ENCODE data around the gene CPLX1.
A peak's percentile ranks its signal among the peaks of the same experiment; 100 is the strongest.

CPLX1 gene

GRCh38 chr4:831483-831805, 5.5 kb upstream of the CPLX1 start:
- Histone ChIP-seq H3K36me3 (ENCODE audit: control insufficient read depth, insufficient read depth, low read length) (no peaks in the 10 kb centered on the region), H3K4me3 (ENCODE audit: low read depth, low read length) (no peak overlapping the region), H3K4me1 (ENCODE audit: control insufficient read depth, insufficient read depth, low read length) (peaks cover 6% of the 10 kb centered on the region; the same call in 1 of the 2 replicates), H3K9me3 (ENCODE audit: control insufficient read depth, insufficient read depth, low read depth, low read length) (peaks cover 8% of the 10 kb centered on the region), H3K27me3 (ENCODE audit: control insufficient read depth, insufficient read depth, low read length) (peaks cover 33% of the 10 kb centered on the region), H3K27ac (ENCODE audit: low read depth, low read length) (no peak overlapping the region), H3K9ac (ENCODE audit: low read length) (no peak overlapping the region)

GRCh38 chr4:830601-831482, 4.9 kb upstream of the CPLX1 start:
- H3K9ac ChIP-seq (ENCODE audit: low read length), result no peak overlapping the region
- peaks cover 33% of the 10 kb centered on the region for H3K27me3 ChIP-seq (ENCODE audit: control insufficient read depth, insufficient read depth, low read length)
- H3K9me3 ChIP-seq (ENCODE audit: control insufficient read depth, insufficient read depth, low read depth, low read length), result peaks cover 8% of the 10 kb centered on the region
- peaks cover 6% of the 10 kb centered on the region; the same call in 1 of the 2 replicates for H3K4me1 ChIP-seq (ENCODE audit: control insufficient read depth, insufficient read depth, low read length)
- H3K4me3 ChIP-seq (ENCODE audit: low read depth, low read length), result no peak overlapping the region
- no peaks in the 10 kb centered on the region for H3K36me3 ChIP-seq (ENCODE audit: control insufficient read depth, insufficient read depth, low read length)
- no peak overlapping the region for H3K27ac ChIP-seq (ENCODE audit: low read depth, low read length)

- H3K4me3 ChIP-seq (ENCODE audit: low read depth, low read length), result no peak overlapping the region
- no peak overlapping the region for H3K9ac ChIP-seq (ENCODE audit: low read length)
- H3K9me3 ChIP-seq (ENCODE audit: control insufficient read depth, insufficient read depth, low read depth, low read length), result peaks cover 8% of the 10 kb centered on the region
- no peak overlapping the region for H3K27ac ChIP-seq (ENCODE audit: low read depth, low read length)
- H3K4me1 ChIP-seq (ENCODE audit: control insufficient read depth, insufficient read depth, low read length), result peaks cover 6% of the 10 kb centered on the region; the same call in 1 of the 2 replicates
- peaks cover 39% of the 10 kb centered on the region for H3K27me3 ChIP-seq (ENCODE audit: control insufficient read depth, insufficient read depth, low read length)
- H3K36me3 ChIP-seq (ENCODE audit: control insufficient read depth, insufficient read depth, low read length), result no peaks in the 10 kb centered on the region
Observed at GRCh38 chr4:829761-830600, 4.1 kb upstream of the CPLX1 start.

- Histone ChIP-seq H3K4me1 (ENCODE audit: control insufficient read depth, insufficient read depth, low read length) (peaks cover 11% of the 10 kb centered on the region), H3K9me3 (ENCODE audit: control insufficient read depth, insufficient read depth, low read depth, low read length) (peaks cover 8% of the 10 kb centered on the region), H3K27me3 (ENCODE audit: control insufficient read depth, insufficient read depth, low read length) (peaks cover 46% of the 10 kb centered on the region), H3K27ac (ENCODE audit: low read depth, low read length) (no peak overlapping the region), H3K9ac (ENCODE audit: low read length) (no peak overlapping the region), H3K4me3 (ENCODE audit: low read depth, low read length) (no peak overlapping the region), H3K36me3 (ENCODE audit: control insufficient read depth, insufficient read depth, low read length) (no peaks in the 10 kb centered on the region)
Observed at GRCh38 chr4:829291-829690, 3.4 kb upstream of the CPLX1 start.

- H3K9ac ChIP-seq (ENCODE audit: low read length), result no peak overlapping the region
- H3K4me3 ChIP-seq (ENCODE audit: low read depth, low read length), result no peak overlapping the region
- peaks cover 51% of the 10 kb centered on the region for H3K27me3 ChIP-seq (ENCODE audit: control insufficient read depth, insufficient read depth, low read length)
- peaks cover 11% of the 10 kb centered on the region for H3K4me1 ChIP-seq (ENCODE audit: control insufficient read depth, insufficient read depth, low read length)
- H3K9me3 ChIP-seq (ENCODE audit: control insufficient read depth, insufficient read depth, low read depth, low read length), result peaks cover 8% of the 10 kb centered on the region
- no peak overlapping the region for H3K27ac ChIP-seq (ENCODE audit: low read depth, low read length)
- H3K36me3 ChIP-seq (ENCODE audit: control insufficient read depth, insufficient read depth, low read length), result no peaks in the 10 kb centered on the region
Observed at GRCh38 chr4:828641-829271, 2.8 kb upstream of the CPLX1 start.

GRCh38 chr4:827209-828081, 1.5 kb upstream of the CPLX1 start:
- peaks cover 65% of the 10 kb centered on the region for H3K27me3 ChIP-seq (ENCODE audit: control insufficient read depth, insufficient read depth, low read length)
- H3K4me1 ChIP-seq (ENCODE audit: control insufficient read depth, insufficient read depth, low read length), result peaks cover 11% of the 10 kb centered on the region
- peak overlapping the region; percentile 61 for H3K4me3 ChIP-seq (ENCODE audit: low read depth, low read length)
- H3K9me3 ChIP-seq (ENCODE audit: control insufficient read depth, insufficient read depth, low read depth, low read length), result peaks cover 8% of the 10 kb centered on the region
- no peak overlapping the region for H3K9ac ChIP-seq (ENCODE audit: low read length)
- H3K36me3 ChIP-seq (ENCODE audit: control insufficient read depth, insufficient read depth, low read length), result no peaks in the 10 kb centered on the region
- H3K27ac ChIP-seq (ENCODE audit: low read depth, low read length), result no peak overlapping the region

- Histone ChIP-seq H3K4me1 (ENCODE audit: control insufficient read depth, insufficient read depth, low read length) (peaks cover 11% of the 10 kb centered on the region), H3K27me3 (ENCODE audit: control insufficient read depth, insufficient read depth, low read length) (peaks cover 72% of the 10 kb centered on the region), H3K4me3 (ENCODE audit: low read depth, low read length) (peak overlapping the region; percentile 61), H3K9me3 (ENCODE audit: control insufficient read depth, insufficient read depth, low read depth, low read length) (peaks cover 6% of the 10 kb centered on the region), H3K27ac (ENCODE audit: low read depth, low read length) (no peak overlapping the region), H3K36me3 (ENCODE audit: control insufficient read depth, insufficient read depth, low read length) (no peaks in the 10 kb centered on the region), H3K9ac (ENCODE audit: low read length) (no peak overlapping the region)
Observed at GRCh38 chr4:826508-827208, 729 bp upstream of the CPLX1 start.

GRCh38 chr4:825063-825970, 612 bp downstream of the CPLX1 start:
- H3K27ac ChIP-seq (ENCODE audit: low read depth, low read length), result no peak overlapping the region
- no peak overlapping the region for H3K9ac ChIP-seq (ENCODE audit: low read length)
- H3K27me3 ChIP-seq (ENCODE audit: control insufficient read depth, insufficient read depth, low read length), result peaks cover 86% of the 10 kb centered on the region
- H3K9me3 ChIP-seq (ENCODE audit: control insufficient read depth, insufficient read depth, low read depth, low read length), result no peaks in the 10 kb centered on the region
- H3K36me3 ChIP-seq (ENCODE audit: control insufficient read depth, insufficient read depth, low read length), result no peaks in the 10 kb centered on the region
- H3K4me3 ChIP-seq (ENCODE audit: low read depth, low read length), result peak overlapping the region; percentile 46
- H3K4me1 ChIP-seq (ENCODE audit: control insufficient read depth, insufficient read depth, low read length), result peaks cover 10% of the 10 kb centered on the region

DNA sequence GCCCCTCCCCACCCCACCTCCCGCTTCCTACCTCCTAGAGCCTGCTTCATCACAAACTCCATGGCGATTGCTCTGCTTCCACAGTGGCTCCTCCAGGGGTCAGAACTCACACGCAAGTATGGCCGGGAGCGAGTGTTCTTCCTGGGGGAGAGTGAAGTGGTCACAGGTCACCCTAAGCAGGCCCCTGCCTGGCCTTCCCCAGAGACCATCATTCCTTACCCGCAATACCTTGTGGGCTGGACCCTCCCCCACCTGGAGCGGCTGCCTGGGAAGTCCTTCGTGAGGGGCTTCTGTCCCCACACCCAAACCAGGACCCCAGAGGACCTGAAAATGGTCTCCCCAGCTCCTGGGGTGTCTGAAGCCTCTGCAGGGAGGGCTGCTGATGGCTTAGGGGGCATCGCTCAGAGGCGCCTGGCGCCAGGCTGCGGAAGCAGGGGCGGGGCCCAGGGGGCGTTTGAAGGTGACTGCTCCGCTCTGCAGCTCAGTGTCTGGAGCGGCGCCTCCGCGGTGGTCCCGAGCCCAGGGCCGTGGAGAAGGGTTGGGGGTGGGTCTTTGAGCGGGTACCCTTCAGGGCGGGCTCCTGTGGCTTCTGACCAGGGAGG, 1.4 kb downstream of the CPLX1 start:
- no peaks in the 10 kb centered on the region for H3K36me3 ChIP-seq (ENCODE audit: control insufficient read depth, insufficient read depth, low read length)
- H3K9me3 ChIP-seq (ENCODE audit: control insufficient read depth, insufficient read depth, low read depth, low read length), result no peaks in the 10 kb centered on the region
- peaks cover 91% of the 10 kb centered on the region for H3K27me3 ChIP-seq (ENCODE audit: control insufficient read depth, insufficient read depth, low read length)
- H3K27ac ChIP-seq (ENCODE audit: low read depth, low read length), result no peak overlapping the region
- peak overlapping the region; percentile 18; the same call in 1 of the 2 replicates for H3K4me3 ChIP-seq (ENCODE audit: low read depth, low read length)
- H3K9ac ChIP-seq (ENCODE audit: low read length), result no peak overlapping the region
- peaks cover 7% of the 10 kb centered on the region for H3K4me1 ChIP-seq (ENCODE audit: control insufficient read depth, insufficient read depth, low read length)
